Subcutaneous abdominal adipose tissue (tissue), 5 donors: ENCODE results near the gene STX8.
"Not testable (repeated sequence)": the region's sequence is repeated elsewhere in the genome, so short reads cannot be mapped to it uniquely, and the experiment has no call there.

ENCODE experiments used
- H3K27ac ChIP-seq: one replicate; pipeline ENCODE4 v1.7.0; 2013; ENCODE audit warnings: low read depth, mild to moderate bottlenecking, inconsistent platforms, low read length, moderate library complexity
- H3K27me3 ChIP-seq, 5 donors: one replicate each; pipeline ENCODE4 v1.7.0; 2013; ENCODE audit warnings: low read length in 5 of 5, inconsistent platforms in 1 of 5; ENCODE audit not compliant: control insufficient read depth in 5 of 5, insufficient read depth in 4 of 5
- H3K36me3 ChIP-seq, 5 donors: one replicate each; pipeline ENCODE4 v1.7.0; 2013; ENCODE audit warnings: low read length in 5 of 5; ENCODE audit not compliant: control insufficient read depth in 5 of 5, insufficient read depth in 5 of 5
- H3K4me1 ChIP-seq, 5 donors: one replicate each; pipeline ENCODE4 v1.7.0; 2013; ENCODE audit warnings: low read length in 5 of 5, mild to moderate bottlenecking in 3 of 5, moderate library complexity in 1 of 5; ENCODE audit not compliant: control insufficient read depth in 5 of 5, insufficient read depth in 5 of 5
- H3K4me3 ChIP-seq, 5 donors: one replicate each; pipeline ENCODE4 v1.7.0; 2013; ENCODE audit warnings: low read length in 5 of 5, low read depth in 1 of 5
- H3K9ac ChIP-seq, 5 donors: one replicate each; pipeline ENCODE4 v1.7.0; 2013; ENCODE audit warnings: low read length in 5 of 5, mild to moderate bottlenecking in 4 of 5, moderate library complexity in 3 of 5
- H3K9me3 ChIP-seq, 5 donors: one replicate each; pipeline ENCODE4 v1.7.0; 2013; ENCODE audit warnings: low read length in 5 of 5; ENCODE audit not compliant: control insufficient read depth in 5 of 5
- donor health status: healthy.
- donor health status: healthy.
- donor health status: healthy.
- donor health status: healthy.
- donor health status: healthy.

The STX8 gene

DNA sequence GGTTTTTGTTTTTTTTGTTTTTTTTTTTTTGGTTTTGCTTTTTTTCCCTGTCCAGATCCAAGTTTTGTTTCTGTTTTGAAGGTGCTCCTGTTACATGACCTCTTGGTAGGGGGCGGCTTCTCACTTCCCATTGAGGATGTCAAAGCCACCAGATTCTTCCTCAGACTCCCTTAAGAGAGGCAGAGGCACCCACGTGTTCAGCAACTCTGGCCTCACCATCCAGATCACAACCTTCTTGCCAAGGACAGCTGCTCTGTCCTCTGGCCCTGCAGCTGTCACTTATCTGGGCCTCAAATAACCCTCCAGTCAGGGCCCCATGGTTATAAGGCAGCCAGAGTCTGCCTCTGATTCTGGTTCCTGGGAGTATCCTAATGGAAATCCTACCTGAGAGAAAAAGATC is 208.5 kb downstream of the STX8 start:
- H3K9ac ChIP-seq, result no peak overlapping the region
- no peaks in the 10 kb centered on the region for H3K36me3 ChIP-seq
- H3K9me3 ChIP-seq, result no peaks in the 10 kb centered on the region
- no peaks in the 10 kb centered on the region for H3K27me3 ChIP-seq
- no peak overlapping the region for H3K4me3 ChIP-seq
- H3K4me1 ChIP-seq, result peaks cover 0 to 22% (median 11%) of the 10 kb centered on the region in 5 donors
- no peak overlapping the region for H3K27ac ChIP-seq

DNA sequence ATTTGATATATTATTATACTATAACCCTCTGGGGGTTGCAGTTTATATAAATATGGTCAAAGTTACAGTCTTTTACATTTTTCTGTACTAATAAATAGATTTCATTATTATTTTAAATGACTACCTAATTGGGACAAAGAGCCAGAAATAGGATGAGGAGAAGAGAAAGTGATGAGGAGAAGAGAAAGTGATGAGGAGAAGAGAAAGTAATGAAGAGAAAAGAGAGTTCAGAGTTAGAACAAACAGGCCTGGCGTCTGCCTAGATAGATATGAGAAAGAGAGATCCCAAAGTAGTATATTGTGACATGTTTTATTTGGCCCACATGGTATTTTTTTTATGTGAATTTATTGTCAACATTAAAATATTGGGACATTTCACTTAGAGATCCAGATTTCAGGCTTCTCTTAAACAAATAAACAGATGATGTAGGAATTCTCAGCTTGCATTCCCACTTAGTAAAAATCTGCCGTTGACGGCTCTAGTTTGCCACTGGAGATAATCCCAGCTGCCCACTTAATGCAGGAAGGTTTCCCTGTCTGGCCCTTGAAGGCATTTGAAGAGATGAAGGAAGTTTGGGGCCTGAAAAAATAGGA is 210.7 kb downstream of the STX8 start:
- H3K4me1 ChIP-seq, result peaks cover 0 to 30% (median 20%) of the 10 kb centered on the region in 5 donors
- no peaks in the 10 kb centered on the region for H3K9me3 ChIP-seq
- no peak overlapping the region for H3K9ac ChIP-seq
- no peaks in the 10 kb centered on the region for H3K27me3 ChIP-seq
- H3K36me3 ChIP-seq, result no peaks in the 10 kb centered on the region
- H3K4me3 ChIP-seq, result no peak overlapping the region
- no peak overlapping the region for H3K27ac ChIP-seq

DNA sequence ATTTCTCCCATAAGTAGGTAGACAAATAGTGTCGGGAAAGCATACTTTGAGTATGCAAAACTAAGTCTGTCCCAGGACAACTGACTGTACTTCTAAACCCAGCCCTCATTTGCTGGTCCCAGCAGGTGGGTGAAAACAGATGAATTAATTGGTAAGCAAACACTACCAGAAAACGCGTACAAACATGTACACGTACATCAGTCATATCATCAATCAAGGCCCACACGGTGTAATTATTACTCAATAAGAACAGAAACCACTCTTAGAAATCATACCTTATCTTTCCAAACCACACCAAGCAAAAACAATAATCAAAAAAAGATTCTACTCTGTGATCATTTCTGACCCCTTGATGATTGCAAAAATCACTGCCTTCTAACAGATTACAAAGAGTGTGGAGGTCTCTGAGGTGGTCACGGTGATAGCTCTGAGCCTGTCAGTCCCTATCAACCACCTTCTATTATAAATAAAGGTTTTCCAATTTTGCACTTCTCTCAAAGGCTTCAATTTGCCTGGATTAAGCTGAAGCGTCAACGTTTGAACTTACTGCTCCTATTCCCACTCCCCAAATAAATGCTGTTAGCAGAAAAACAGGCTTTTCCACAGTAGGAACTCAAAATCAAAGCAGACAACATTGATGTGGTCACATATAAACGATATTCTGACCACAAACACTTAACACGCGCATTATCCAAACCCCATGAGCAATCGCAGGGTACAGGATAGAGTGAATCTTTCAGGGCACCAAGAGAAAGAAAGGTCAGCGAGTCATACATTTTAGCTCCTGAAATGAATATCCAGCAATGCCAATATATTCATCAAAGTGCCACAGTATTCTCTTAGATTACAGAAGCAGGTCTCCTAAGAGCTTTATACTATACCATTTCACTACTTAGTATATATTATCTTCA is 211.9 kb downstream of the STX8 start:
- Histone ChIP-seq H3K4me1 (peaks cover 0 to 35% (median 20%) of the 10 kb centered on the region in 5 donors), H3K27me3 (no peaks in the 10 kb centered on the region), H3K9me3 (no peaks in the 10 kb centered on the region), H3K9ac (no peak overlapping the region), H3K36me3 (no peaks in the 10 kb centered on the region), H3K4me3 (no peak overlapping the region), H3K27ac (no peak overlapping the region)

DNA sequence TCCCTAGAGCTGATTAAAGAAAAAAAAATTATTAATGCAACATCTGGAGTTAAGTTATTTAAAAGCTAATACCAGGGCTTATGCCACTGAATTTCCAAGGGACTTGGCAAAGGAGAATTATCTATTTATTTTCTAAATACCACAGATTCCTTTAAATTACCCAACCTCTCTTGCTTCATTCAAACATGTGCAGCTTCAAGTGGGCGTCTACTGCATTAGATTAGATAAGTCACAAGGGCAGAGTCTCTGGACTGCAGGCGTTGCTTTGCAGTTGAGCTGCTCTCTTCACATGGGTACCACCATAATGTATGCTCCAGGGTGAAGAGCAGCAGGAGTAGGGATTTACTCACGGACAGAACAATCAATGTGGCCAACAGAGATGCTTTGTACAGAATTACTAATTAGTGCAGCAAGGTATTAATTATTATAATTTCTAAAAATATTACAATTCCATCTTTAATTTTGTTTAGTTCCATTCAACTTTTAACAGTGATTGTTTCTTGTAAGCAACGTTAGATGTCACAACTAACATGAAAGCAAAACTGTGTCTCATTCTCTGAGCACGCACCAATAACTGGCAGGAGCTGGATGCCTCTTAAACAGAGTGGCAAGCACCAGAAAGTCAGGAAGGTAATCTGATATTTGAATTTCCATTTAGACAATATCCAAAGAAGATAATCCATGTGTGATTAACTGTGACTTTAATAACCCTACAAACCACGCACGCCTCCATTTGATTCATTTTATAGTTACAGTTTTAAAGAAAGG is 214.2 kb downstream of the STX8 start:
- Histone ChIP-seq H3K27ac (peak overlapping the region; percentile 89), H3K9me3 (no peaks in the 10 kb centered on the region), H3K4me3 (no peak overlapping the region), H3K4me1 (peaks cover 0 to 35% (median 14%) of the 10 kb centered on the region in 5 donors), H3K36me3 (no peaks in the 10 kb centered on the region), H3K9ac (no peak overlapping the region), H3K27me3 (no peaks in the 10 kb centered on the region)

DNA sequence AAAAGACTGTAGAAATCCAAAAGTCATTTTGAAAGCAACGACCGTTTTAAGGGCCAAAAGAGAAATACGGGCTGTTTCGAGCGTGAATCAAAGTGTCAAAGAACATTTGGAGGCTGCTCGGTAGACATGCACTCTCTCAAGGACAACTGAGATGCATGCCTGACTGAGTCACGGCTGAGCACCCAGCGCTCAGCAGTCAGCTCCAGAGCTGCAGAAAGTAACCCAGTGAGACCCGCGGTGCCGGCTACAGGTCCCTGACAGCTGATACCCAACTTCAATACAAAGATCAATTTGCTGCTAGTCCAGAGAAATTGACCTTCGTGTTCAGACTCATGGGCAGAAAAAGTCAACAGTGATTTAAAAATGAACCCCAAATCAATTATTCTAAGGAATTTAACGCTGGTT is 214.9 kb downstream of the STX8 start:
- Histone ChIP-seq H3K36me3 (no peaks in the 10 kb centered on the region), H3K9ac (peak overlapping the region in 1 of 5 donors; percentile 10), H3K4me1 (peaks cover 0 to 41% (median 19%) of the 10 kb centered on the region in 5 donors), H3K9me3 (no peaks in the 10 kb centered on the region), H3K4me3 (peak overlapping the region in 1 of 5 donors; percentile 48), H3K27ac (peak overlapping the region; percentile 89), H3K27me3 (no peaks in the 10 kb centered on the region)

DNA sequence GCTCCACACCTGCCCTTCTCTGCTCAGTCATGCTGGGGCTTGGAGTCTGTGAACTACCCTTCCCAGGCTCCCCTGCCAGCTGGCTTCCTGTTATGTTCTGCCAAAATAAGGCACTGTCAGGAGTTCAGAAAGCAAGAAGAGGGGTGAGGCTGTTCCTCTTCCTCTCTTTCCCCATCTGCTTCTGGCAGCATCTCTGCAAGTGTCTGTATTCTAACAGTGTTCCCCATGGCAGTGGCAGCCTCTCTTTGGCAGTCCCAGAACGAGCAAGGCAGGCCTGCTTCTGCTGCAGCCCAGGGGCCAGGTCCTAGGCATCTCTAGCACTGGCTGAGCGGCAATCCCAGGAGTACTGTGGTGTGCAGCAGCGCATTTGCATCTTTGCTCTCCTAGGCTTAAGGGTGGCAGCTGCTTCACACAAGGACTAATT is 219.1 kb downstream of the STX8 start:
- no peak overlapping the region for H3K27ac ChIP-seq
- H3K4me1 ChIP-seq, result peaks cover 0 to 30% (median 17%) of the 10 kb centered on the region in 5 donors
- no peak overlapping the region for H3K4me3 ChIP-seq
- H3K27me3 ChIP-seq, result no peaks in the 10 kb centered on the region
- peaks cover 0 to 3% (median 0%) of the 10 kb centered on the region in 5 donors for H3K9me3 ChIP-seq
- H3K36me3 ChIP-seq, result no peaks in the 10 kb centered on the region
- no peak overlapping the region for H3K9ac ChIP-seq

DNA sequence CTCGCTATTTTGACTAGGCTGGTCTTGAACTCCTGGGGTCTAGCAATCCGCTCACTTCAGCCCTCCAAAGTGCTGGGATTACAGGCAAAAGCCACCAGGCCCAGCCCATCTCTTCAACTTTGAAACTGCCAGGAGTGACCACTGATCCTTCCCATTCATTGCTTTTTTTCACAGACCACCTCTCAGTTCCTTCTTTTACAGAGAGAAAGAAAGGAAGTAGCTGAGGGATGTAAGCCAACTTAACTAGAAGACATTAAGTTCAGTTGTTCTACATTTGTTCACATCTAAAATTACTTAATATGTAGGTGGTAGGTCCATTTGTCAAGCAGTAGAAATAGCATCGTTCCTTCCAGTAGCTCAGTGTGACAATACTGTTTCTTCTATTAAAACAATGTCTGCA is 219.8 kb downstream of the STX8 start:
- Histone ChIP-seq H3K9me3 (peaks cover 0 to 3% (median 0%) of the 10 kb centered on the region in 5 donors), H3K36me3 (no peaks in the 10 kb centered on the region), H3K27ac (no peak overlapping the region), H3K27me3 (no peaks in the 10 kb centered on the region), H3K9ac (no peak overlapping the region), H3K4me1 (peaks cover 0 to 25% (median 12%) of the 10 kb centered on the region in 5 donors), H3K4me3 (no peak overlapping the region)

DNA sequence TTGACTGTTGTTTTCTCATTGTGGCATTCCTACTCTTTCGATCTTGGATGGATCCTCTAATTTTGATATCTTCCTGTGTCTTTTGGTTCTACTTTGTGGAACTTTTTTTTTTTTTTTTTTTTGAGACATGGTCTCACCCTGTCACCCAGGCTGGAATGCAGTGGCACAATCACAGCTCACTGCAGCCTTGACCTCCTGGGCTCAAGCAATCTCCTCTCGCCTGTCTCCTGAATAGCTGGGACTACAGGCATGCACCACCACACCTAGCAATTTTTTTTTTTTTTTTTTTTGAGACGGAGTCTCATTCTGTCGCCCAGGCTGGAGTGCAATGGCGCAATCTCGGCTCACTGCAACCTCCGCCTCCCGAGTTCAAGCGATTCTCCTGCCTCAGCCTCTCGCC is 220.4 kb downstream of the STX8 start:
- H3K27me3 ChIP-seq, H3K9me3 ChIP-seq, H3K36me3 ChIP-seq, H3K4me3 ChIP-seq, H3K27ac ChIP-seq, H3K9ac ChIP-seq: not testable (repeated sequence)
- peaks cover 0 to 19% (median 11%) of the 10 kb centered on the region in 5 donors for H3K4me1 ChIP-seq

DNA sequence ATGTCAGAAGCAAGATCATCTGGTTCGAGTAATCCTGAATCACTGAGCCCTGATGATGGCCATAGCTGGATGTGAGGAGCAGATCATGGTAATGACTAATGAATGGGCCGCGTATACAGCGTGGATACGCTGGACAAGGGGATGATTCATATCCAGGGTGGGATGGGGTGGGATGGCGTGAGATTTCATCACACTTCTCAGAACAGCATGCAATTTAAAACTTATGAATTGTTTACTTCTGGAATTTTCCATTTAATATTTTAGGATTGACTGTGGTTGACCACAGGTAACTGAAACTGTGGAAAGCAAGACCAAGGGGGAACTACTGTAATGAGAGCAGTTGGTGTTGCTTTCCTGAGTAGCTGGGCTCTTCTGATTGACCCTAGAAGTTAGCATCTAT is 225.5 kb downstream of the STX8 start:
- H3K27me3 ChIP-seq, result no peaks in the 10 kb centered on the region
- H3K4me3 ChIP-seq, result no peak overlapping the region
- H3K4me1 ChIP-seq, result no peaks in the 10 kb centered on the region
- H3K9ac ChIP-seq, result no peak overlapping the region
- H3K36me3 ChIP-seq, result no peaks in the 10 kb centered on the region
- peaks cover 0 to 3% (median 0%) of the 10 kb centered on the region in 5 donors for H3K9me3 ChIP-seq
- no peak overlapping the region for H3K27ac ChIP-seq
